GM21529 (cell line): ENCODE data around the gene DMBX1.
A peak's percentile ranks its signal among the peaks of the same experiment; 100 is the strongest.

Experiments used
- ATAC-seq: cut with Tn5 transposase; IDR thresholded peaks from one replicate; pipeline ENCODE4 v1.9.1; 2021; ENCODE audit not compliant: unreplicated experiment

Gene DMBX1

GRCh38 chr1:46522969-46523320 lies 33.3 kb downstream of the DMBX1 start:
- no peak for ATAC-seq

- no peak for ATAC-seq
These were observed 34.1 kb downstream of the DMBX1 start for GRCh38 chr1:46523496-46524353.

- ATAC-seq = no peak
These were observed 35.2 kb downstream of the DMBX1 start for GRCh38 chr1:46524843-46525242.

- no peak for ATAC-seq
These were observed 35.8 kb downstream of the DMBX1 start for GRCh38 chr1:46525253-46525983.

GRCh38 chr1:46526013-46526690 lies 36.5 kb downstream of the DMBX1 start:
- no peak for ATAC-seq

- no peak for ATAC-seq
These were observed 37.2 kb downstream of the DMBX1 start for GRCh38 chr1:46526691-46527291.

GRCh38 chr1:46527474-46528296 lies 38.0 kb downstream of the DMBX1 start:
- ATAC-seq = peak; percentile 62

- no peak for ATAC-seq
These were observed 38.8 kb downstream of the DMBX1 start for GRCh38 chr1:46528297-46528955.

GRCh38 chr1:46529031-46529630 lies 39.5 kb downstream of the DMBX1 start:
- ATAC-seq = no peak

GRCh38 chr1:46530311-46530710 lies 40.7 kb downstream of the DMBX1 start:
- no peak for ATAC-seq

- no peak for ATAC-seq
These were observed 41.3 kb downstream of the DMBX1 start for GRCh38 chr1:46530791-46531409.

GRCh38 chr1:46532095-46532494 lies 42.5 kb downstream of the DMBX1 start:
- ATAC-seq = no peak

GRCh38 chr1:46532498-46533178 lies 43.0 kb downstream of the DMBX1 start:
- no peak for ATAC-seq

- no peak for ATAC-seq
These were observed 43.7 kb downstream of the DMBX1 start for GRCh38 chr1:46533179-46533864.

GRCh38 chr1:46535063-46535462 lies 45.4 kb downstream of the DMBX1 start:
- no peak for ATAC-seq

- ATAC-seq = no peak
These were observed 46.9 kb downstream of the DMBX1 start for GRCh38 chr1:46536527-46536926.

- no peak for ATAC-seq
These were observed 48.0 kb downstream of the DMBX1 start for GRCh38 chr1:46537651-46538050.

- ATAC-seq = no peak
These were observed 48.5 kb downstream of the DMBX1 start for GRCh38 chr1:46538147-46538546.
